GM12891 (cell line): ENCODE data around the gene LY6G5C.

Experiments used
- POLR2A ChIP-seq: IDR thresholded peaks from 2 replicates; pipeline ENCODE4 v1.6.1; 2011; ENCODE audit warnings: low read depth, low read length, control low read depth
- POLR2AphosphoS5 ChIP-seq: IDR thresholded peaks from 2 replicates; pipeline ENCODE4 v1.6.1; 2011; ENCODE audit warnings: low read depth, low read length, control low read depth

GRCh38 chr6:31713991-31714684, 33.3 kb upstream of the LY6G5C start:
- TF ChIP-seq POLR2A (no peak), POLR2AphosphoS5 (no peak)
